Natural killer cell treated with Interleukin-12 subunit alpha and Interleukin-12 subunit beta and Interleukin-15 and Interleukin-18, amount 100 ng/mL, for 72 hours (primary cell): ENCODE results near the gene ZNF33B. TPM values are rescaled to one million over a fixed set of nuclear protein-coding genes. Genes with fewer than 3 reads are reported as not detected.
A peak's percentile ranks its signal among the peaks of the same experiment; 100 is the strongest.

ENCODE experiments used
- ATAC-seq, 2 donors: fragments of 150-1000 bp; cut with Tn5 transposase in 1 of 2; sonication (Bioruptor Pico), chemical (Tn5 transposase) in 1 of 2; 2 replicates each; pipeline ENCODE4 v1.10.0; 2021
- DNase-seq: peaks from one replicate; pipeline ENCODE4 v3.0.0; 2022; ENCODE audit warnings: low spot score
- H3K27ac Mint-ChIP-seq, 2 donors: 1 replicate in 1 of 2; 2 replicates in 1 of 2; pipeline ENCODE4 v1.8.0; 2022; ENCODE audit warnings: mixed read lengths in 2 of 2, mild to moderate bottlenecking in 1 of 2, moderate library complexity in 1 of 2
- H3K27me3 Mint-ChIP-seq, 2 donors: 1 replicate in 1 of 2; 2 replicates in 1 of 2; pipeline ENCODE4 v1.8.0; 2022; ENCODE audit warnings: mixed read lengths in 2 of 2
- H3K36me3 Mint-ChIP-seq: one replicate; pipeline ENCODE4 v1.8.0; 2022; ENCODE audit warnings: mixed read lengths
- H3K4me1 Mint-ChIP-seq, 2 donors: 1 replicate in 1 of 2; 2 replicates in 1 of 2; pipeline ENCODE4 v1.8.0; 2022; ENCODE audit warnings: low read depth in 2 of 2, mixed read lengths in 2 of 2, mild to moderate bottlenecking in 1 of 2
- H3K4me3 Mint-ChIP-seq: one replicate; pipeline ENCODE4 v1.8.0; 2022; ENCODE audit warnings: mixed read lengths
- H3K9me3 Mint-ChIP-seq: 2 replicates; pipeline ENCODE4 v1.8.0; 2022; ENCODE audit warnings: mixed read lengths
- total RNA-seq, 2 donors: library from RNA; stranded (reverse); gene quantifications; one replicate each; pipeline ENCODE4 v1.2.3, GENCODE V29; 2022

Gene ZNF33B
- total RNA-seq, 2 donors from 2014 or later = 5.9 to 7.2 TPM

DNA sequence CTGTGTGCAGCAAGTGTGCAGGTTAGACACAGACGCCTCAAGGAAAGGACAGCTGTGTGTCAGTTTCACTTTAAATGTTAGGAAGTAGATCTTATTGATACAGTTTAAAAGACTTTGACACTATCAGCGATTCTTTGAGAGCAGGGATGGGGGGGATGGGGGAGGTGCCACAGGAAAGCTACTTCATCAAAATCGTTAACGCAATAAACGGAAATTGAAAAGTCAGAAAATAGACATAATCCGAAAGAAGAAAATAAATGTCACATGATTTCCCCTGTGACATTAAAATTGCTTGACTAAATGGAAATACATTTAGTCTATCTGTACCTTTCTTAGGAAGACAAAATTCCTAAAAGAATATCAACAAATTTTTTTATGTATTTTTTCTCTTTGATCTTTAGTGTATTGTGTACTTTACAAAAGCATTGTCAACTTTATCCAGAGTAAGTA is 476 bp upstream of the ZNF33B start:
- no peaks in the 10 kb centered on the region for H3K9me3 Mint-ChIP-seq
- H3K36me3 Mint-ChIP-seq = no peaks in the 10 kb centered on the region
- peaks cover 13 to 21% of the 10 kb centered on the region in 2 donors for H3K4me1 Mint-ChIP-seq
- peak overlapping the region; percentile 99 for H3K4me3 Mint-ChIP-seq
- peak overlapping the region; percentile 93 to 97 for H3K27ac Mint-ChIP-seq
- ATAC-seq (no peak), DNase-seq (no peak)
- H3K27me3 Mint-ChIP-seq = no peaks in the 10 kb centered on the region

DNA sequence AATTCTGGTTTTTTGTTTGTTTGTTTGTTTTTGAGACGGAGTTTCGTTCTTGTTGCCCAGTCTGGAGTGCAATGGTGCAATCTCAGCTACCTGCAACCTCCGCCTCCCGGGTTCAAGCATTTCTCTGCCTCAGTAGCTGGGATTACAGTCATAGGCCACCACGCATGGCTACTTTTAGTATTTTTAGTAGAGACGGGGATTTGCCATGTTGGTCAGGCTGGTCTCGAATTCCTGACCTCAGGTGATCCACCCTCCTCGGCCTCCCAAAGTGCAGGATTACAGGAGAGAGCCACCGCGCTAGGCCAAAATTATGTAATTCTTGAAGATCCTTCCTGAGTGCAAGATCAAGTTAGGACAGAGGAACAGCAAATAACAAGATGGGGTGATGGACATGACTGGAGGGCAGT is 719 bp downstream of the ZNF33B start:
- Mint-ChIP-seq H3K4me1 (peaks cover 13 to 23% of the 10 kb centered on the region in 2 donors), H3K27ac (peak overlapping the region; percentile 93 to 97), H3K27me3 (no peaks in the 10 kb centered on the region), H3K9me3 (no peaks in the 10 kb centered on the region), H3K36me3 (no peaks in the 10 kb centered on the region), H3K4me3 (peak overlapping the region; percentile 99)
- ATAC-seq = no peak
- no peak for DNase-seq

DNA sequence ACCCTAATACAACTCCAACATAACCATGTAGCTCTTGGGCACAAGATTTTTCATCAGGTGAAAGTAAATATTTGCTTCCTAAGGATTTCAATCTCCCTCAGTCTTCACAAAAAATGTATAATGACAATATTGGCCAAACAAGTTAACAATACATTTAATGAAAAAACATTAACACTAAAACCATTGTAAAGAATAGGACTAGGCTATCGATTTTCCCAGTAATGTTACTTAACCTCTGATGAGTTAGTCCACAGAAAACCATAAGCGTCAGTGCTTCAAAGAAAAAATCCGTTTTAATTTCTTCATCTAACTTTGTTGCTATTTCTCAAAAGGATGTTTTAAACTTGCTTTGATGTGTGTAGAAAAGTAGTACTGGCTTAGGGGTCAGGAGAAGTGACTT is 1.2 kb downstream of the ZNF33B start:
- DNase-seq = no peak
- no peak for ATAC-seq
- H3K9me3 Mint-ChIP-seq = no peaks in the 10 kb centered on the region
- peak overlapping the region; percentile 93 to 97 for H3K27ac Mint-ChIP-seq
- peaks cover 13 to 23% of the 10 kb centered on the region in 2 donors for H3K4me1 Mint-ChIP-seq
- H3K4me3 Mint-ChIP-seq = peak overlapping the region; percentile 99
- H3K27me3 Mint-ChIP-seq = no peaks in the 10 kb centered on the region
- H3K36me3 Mint-ChIP-seq = no peaks in the 10 kb centered on the region

DNA sequence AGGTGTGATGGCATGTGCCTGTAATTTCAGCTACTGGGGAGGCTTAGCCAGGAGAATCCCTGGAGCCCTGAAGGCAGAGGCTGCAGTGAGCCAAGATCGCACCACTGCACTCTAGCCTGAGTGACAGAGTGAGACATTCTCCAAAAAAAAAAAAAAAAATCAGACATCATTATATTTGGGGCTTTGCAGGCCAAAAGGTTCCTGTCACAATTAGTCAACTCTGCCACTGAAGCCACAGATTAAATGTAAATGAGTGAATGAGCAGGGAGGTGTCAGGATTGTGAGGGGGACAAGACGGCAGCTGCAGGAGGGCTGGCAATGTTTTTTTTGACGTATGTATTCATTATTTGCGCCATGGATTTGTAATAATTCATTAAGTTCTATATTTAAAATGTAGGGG is 3.3 kb downstream of the ZNF33B start:
- ATAC-seq (no peak), DNase-seq (no peak)
- Mint-ChIP-seq H3K27me3 (no peaks in the 10 kb centered on the region), H3K36me3 (peaks cover 6% of the 10 kb centered on the region), H3K27ac (no peak overlapping the region), H3K4me3 (no peak overlapping the region), H3K4me1 (peaks cover 21 to 32% of the 10 kb centered on the region in 2 donors), H3K9me3 (no peaks in the 10 kb centered on the region)

DNA sequence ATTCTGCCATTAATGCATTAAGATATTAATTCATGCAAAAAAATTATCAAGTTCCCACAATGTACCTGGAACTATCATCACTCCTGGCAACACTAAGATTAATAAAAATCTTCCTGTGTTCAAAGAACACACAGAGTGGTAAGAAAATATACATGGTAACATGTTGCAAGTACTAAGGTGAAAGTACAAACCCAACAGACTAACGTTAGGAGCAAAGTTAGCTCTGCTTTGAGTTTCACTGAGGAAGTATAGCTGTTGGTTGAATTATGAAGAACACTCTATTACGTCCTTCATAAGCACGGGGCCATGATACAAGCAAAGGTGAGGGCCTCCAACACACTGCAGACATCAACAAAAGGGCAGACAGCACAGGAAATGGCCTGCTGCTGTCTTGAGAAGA is 5.8 kb downstream of the ZNF33B start:
- DNase-seq (no peak), ATAC-seq (no peak)
- Mint-ChIP-seq H3K27me3 (no peaks in the 10 kb centered on the region), H3K4me1 (peaks cover 27 to 30% of the 10 kb centered on the region in 2 donors), H3K4me3 (no peak overlapping the region), H3K36me3 (peaks cover 20% of the 10 kb centered on the region), H3K9me3 (no peaks in the 10 kb centered on the region), H3K27ac (no peak overlapping the region)

DNA sequence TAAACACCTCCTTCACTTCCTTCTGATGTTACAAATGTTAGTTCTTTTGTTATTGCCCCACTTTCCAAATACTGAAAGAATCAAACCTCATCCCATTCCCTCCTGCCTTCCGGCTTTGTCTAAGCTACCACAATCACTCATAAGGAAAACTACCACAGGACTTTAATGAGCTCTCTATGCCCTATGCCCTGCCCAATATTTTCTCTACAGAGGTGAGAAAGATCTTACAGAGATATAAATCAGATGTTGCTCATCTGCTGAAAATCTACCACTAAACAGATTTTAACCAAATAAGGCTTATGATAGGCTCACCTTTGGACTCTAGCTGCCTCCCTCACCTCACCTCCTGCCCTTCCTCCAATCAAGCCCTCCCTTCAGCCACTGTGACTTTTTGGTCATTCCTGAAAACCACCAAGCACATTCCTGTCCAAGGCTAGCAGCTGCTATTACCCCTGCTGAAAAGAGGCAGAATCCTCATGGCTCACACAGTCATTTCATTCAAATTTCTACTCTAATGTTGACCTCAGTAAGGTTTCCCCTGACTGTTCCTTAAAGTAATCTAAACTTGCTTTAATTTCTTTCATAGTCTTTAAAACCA is 7.7 kb downstream of the ZNF33B start:
- DNase-seq (no peak), ATAC-seq (peak in 1 of 2 donors; percentile 24)
- Mint-ChIP-seq H3K36me3 (peaks cover 25% of the 10 kb centered on the region), H3K4me1 (peaks cover 20 to 24% of the 10 kb centered on the region in 2 donors), H3K27me3 (no peaks in the 10 kb centered on the region), H3K27ac (peak overlapping the region; percentile 56 to 63), H3K9me3 (no peaks in the 10 kb centered on the region), H3K4me3 (peak overlapping the region; percentile 45)

DNA sequence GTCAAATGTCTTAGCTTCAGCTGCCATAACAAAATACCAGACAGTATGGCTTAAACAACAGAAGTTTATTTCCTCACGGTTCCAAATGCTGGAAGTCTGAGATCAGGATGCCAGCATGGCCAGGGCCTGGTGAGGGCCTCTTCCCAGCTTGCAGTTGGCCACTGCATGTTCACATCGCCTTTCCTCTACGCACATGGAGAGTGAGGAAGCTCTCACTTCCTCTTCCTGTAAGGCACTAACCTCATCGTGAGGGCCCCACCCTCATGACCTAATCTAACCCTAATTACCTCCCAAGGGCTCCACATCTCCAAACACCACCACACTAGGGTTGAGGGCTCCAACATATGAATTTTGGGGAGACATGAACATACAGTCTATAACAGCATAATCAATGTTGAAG is 14.4 kb downstream of the ZNF33B start:
- H3K4me1 Mint-ChIP-seq = peaks cover 6 to 15% of the 10 kb centered on the region in 2 donors
- no peak for DNase-seq
- no peaks in the 10 kb centered on the region for H3K9me3 Mint-ChIP-seq
- H3K36me3 Mint-ChIP-seq = peaks cover 40% of the 10 kb centered on the region
- no peak for ATAC-seq
- H3K27me3 Mint-ChIP-seq = no peaks in the 10 kb centered on the region
- peak overlapping the region in 1 of 2 donors; percentile 22 for H3K27ac Mint-ChIP-seq
- H3K4me3 Mint-ChIP-seq = no peak overlapping the region

DNA sequence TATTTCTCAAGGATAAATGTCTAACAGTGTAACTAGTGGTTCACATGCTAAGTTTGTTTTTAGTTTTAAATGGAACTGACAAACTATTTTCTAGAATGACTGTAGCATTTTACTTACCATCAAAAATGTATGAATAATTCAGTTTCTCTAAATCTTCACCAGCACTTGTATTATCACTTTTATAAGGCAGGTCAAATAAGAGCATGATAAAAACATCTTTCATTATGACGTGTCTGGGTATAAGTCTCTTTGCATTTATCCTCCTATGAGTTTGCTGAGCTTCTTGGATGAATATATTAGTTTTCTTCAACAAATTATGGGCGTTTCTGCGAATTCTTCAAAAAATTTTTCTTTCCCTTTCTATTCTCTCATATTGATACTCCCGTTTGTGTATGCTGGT is 19.9 kb downstream of the ZNF33B start:
- H3K4me3 Mint-ChIP-seq = no peak overlapping the region
- peaks cover 0 to 7% of the 10 kb centered on the region in 2 donors for H3K4me1 Mint-ChIP-seq
- ATAC-seq (no peak), DNase-seq (no peak)
- H3K9me3 Mint-ChIP-seq = no peaks in the 10 kb centered on the region
- no peak overlapping the region for H3K27ac Mint-ChIP-seq
- H3K27me3 Mint-ChIP-seq = no peaks in the 10 kb centered on the region
- H3K36me3 Mint-ChIP-seq = peaks cover 33% of the 10 kb centered on the region

DNA sequence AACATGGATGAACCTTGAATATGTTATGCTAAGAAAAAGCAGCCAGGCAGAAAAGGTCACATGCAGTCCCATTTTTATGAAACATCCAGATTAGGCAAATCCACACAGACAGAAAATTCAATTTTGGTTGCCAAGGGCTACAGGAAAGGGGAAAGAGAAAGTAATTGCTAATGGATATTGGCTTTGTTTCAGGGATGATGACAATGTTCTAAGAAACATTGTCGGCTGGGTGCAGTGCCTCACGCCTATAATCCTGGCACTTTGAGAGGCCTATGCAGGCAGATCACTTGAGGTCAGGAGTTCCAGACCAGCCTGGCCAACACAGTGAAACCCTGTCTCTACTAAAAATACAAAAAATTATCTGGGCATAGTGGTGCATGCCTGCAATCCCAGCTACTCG is 23.0 kb downstream of the ZNF33B start:
- Mint-ChIP-seq H3K4me1 (no peaks in the 10 kb centered on the region), H3K27ac (no peak overlapping the region), H3K27me3 (no peaks in the 10 kb centered on the region), H3K4me3 (no peak overlapping the region), H3K9me3 (no peaks in the 10 kb centered on the region), H3K36me3 (peaks cover 16% of the 10 kb centered on the region)
- ATAC-seq (no peak), DNase-seq (no peak)

DNA sequence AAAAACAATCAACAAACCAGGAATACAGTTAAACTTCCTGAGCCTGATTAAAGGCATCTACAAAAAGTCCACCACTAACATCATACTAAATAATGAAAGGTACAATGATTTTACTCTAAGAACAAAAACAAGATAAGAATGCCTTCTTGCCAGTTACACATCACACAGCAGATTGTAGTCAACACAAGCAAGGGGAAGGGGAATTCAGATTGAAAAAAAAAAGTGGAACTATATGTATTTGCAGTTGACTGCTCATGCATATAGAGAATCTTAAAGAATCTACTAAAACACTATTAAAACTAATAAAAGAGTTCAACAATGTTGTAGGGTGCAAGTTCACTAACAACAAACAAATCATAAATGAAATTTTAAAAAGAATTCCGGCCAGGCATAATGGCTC is 28.5 kb downstream of the ZNF33B start:
- H3K4me1 Mint-ChIP-seq = peaks cover 0 to 7% of the 10 kb centered on the region in 2 donors
- no peaks in the 10 kb centered on the region for H3K27me3 Mint-ChIP-seq
- DNase-seq (no peak), ATAC-seq (no peak)
- H3K9me3 Mint-ChIP-seq = peaks cover 2% of the 10 kb centered on the region
- H3K36me3 Mint-ChIP-seq = peaks cover 29% of the 10 kb centered on the region
- no peak overlapping the region for H3K4me3 Mint-ChIP-seq
- H3K27ac Mint-ChIP-seq = no peak overlapping the region

DNA sequence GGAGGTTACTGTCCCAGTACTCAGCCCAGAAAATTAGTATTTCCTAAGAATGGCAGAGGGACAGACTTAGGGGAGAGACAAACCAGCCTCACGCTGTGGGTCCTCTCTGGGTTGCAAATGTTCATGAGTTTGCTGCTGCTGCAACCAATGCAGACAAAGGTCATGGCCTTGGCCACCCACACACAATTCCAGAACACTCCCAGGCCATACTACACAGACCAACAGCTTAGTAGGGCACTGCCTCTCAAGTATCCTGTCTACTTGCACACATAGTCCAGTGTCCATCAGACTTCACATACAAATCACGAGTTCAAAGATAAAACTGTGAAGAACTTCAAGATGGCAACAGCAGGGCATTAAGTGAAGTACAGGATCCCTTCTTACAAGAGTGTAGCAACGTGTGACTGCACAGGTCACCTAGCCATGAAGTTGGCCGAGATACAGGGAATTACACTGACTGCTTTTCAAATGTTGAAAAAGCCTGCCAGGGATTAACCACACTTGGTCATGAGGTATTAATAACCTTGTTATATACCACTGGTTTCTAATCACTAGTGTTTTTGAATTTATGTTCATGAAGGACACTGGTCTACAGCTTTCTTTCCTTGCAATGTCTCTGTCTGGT is 40.0 kb downstream of the ZNF33B start:
- Mint-ChIP-seq H3K9me3 (peaks cover 14% of the 10 kb centered on the region), H3K4me3 (no peak overlapping the region), H3K27ac (no peak overlapping the region), H3K36me3 (peaks cover 60% of the 10 kb centered on the region), H3K27me3 (no peaks in the 10 kb centered on the region), H3K4me1 (peaks cover 0 to under 1% of the 10 kb centered on the region in 2 donors)
- DNase-seq (no peak), ATAC-seq (no peak)

DNA sequence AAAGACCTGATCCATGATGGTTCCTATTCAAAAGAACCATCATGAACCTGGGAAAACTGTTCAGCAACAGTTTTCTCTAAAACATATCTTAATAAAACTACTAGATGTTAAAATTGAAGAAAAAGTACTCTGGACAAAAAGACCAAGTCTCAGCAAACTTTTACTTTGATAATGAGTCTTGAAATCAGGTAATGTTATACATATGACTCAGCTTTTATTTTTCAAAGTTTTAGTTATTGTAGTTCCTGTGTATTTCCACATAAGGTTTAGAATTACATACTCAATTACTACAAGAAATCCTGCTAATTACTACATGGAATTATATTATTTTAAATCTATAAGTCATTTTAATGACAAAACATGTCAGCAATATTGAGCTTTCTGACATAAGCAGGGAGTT is 42.2 kb downstream of the ZNF33B start:
- Mint-ChIP-seq H3K27me3 (no peaks in the 10 kb centered on the region), H3K4me3 (no peak overlapping the region), H3K4me1 (no peaks in the 10 kb centered on the region), H3K36me3 (peaks cover 63% of the 10 kb centered on the region), H3K27ac (no peak overlapping the region), H3K9me3 (peaks cover 18% of the 10 kb centered on the region)
- DNase-seq (no peak), ATAC-seq (no peak)

DNA sequence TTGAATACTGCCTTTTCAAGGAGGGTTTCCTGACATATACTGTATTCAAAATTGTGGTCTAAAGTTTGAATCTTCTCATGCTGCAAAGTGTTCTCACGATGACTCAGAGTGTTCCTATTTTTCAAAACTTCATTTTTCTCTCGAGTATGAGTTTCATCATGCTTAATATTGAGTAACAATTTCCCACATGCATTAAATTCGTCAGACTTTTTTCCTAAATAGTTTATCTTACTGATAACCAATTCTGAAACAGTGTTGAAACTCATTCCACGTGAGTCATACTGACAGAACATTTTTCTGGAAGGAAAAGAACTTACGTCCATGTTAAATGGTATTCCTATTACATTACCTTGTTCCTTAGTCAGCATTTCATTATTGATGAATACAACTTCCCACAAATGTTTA is 44.1 kb downstream of the ZNF33B start:
- Mint-ChIP-seq H3K9me3 (peaks cover 20% of the 10 kb centered on the region), H3K36me3 (peaks cover 62% of the 10 kb centered on the region), H3K4me1 (peaks cover 0 to 1% of the 10 kb centered on the region in 2 donors)

DNA sequence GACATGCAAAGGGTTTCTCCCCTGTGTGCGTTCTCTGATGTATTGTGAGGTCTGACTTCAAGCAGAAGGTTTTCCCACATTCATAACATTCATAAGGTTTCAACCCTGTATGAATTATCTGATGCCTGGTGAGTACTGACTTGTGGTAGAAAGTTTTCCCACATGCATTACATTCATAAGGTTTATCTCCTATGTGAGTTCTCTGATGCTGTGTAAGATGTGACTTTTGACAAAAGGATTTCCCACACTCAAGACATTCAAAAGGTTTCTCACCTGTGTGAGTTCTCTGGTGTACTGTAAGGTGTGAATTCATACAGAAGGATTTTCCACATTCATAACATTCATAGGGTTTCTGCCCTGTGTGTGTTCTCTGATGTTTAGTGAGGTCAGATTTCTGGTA is 45.1 kb downstream of the ZNF33B start:
- Mint-ChIP-seq H3K27me3 (no peaks in the 10 kb centered on the region), H3K9me3 (peaks cover 22% of the 10 kb centered on the region), H3K27ac (no peak overlapping the region), H3K36me3 (peaks cover 68% of the 10 kb centered on the region), H3K4me1 (peaks cover 0 to 2% of the 10 kb centered on the region in 2 donors), H3K4me3 (no peak overlapping the region)
- DNase-seq (no peak), ATAC-seq (no peak)

More for the DNA sequence above, 44.1 kb downstream of the ZNF33B start:
- ATAC-seq (no peak), DNase-seq (no peak)
- no peak overlapping the region for H3K4me3 Mint-ChIP-seq
- H3K27ac Mint-ChIP-seq = no peak overlapping the region
- H3K27me3 Mint-ChIP-seq = no peaks in the 10 kb centered on the region
